ENCODE measurements around the gene SYNE2. TPM values are rescaled to one million over a fixed set of nuclear protein-coding genes. Genes with fewer than 3 reads are reported as not detected.
A peak's percentile ranks its signal among the peaks of the same experiment; 100 is the strongest.

The SYNE2 gene
- total RNA-seq, 1 donor = 13.4 TPM

- no peak overlapping the region for H3K4me3 ChIP-seq (ENCODE audit: low read depth, low read length)
- no peak for TF ChIP-seq CTCF (IDR thresholded peaks at IDR 0.05; ENCODE audit: insufficient read depth, low read depth, low read length)
- no peak for DNase-seq (ENCODE audit: low read depth)
These were observed 361.2 kb downstream of the SYNE2 start for GRCh38 chr14:64213853-64214570.

- no peak overlapping the region for H3K4me3 ChIP-seq (ENCODE audit: low read depth, low read length)
- no peak for TF ChIP-seq CTCF (IDR thresholded peaks at IDR 0.05; ENCODE audit: insufficient read depth, low read depth, low read length)
- DNase-seq (ENCODE audit: low read depth) = no peak
These were observed 362.5 kb downstream of the SYNE2 start for GRCh38 chr14:64215274-64215673.

GRCh38 chr14:64215978-64216377 lies 363.2 kb downstream of the SYNE2 start:
- no peak for DNase-seq (ENCODE audit: low read depth)

GRCh38 chr14:64217308-64217707 lies 364.5 kb downstream of the SYNE2 start:
- H3K4me3 ChIP-seq (ENCODE audit: low read depth, low read length) = no peak overlapping the region
- no peak for DNase-seq (ENCODE audit: low read depth)
- TF ChIP-seq CTCF (IDR thresholded peaks at IDR 0.05; ENCODE audit: insufficient read depth, low read depth, low read length) = no peak

More at GRCh38 chr14:64215978-64216377, 363.2 kb downstream of the SYNE2 start:
- no peak overlapping the region for H3K4me3 ChIP-seq (ENCODE audit: low read depth, low read length)
- no peak for TF ChIP-seq CTCF (IDR thresholded peaks at IDR 0.05; ENCODE audit: insufficient read depth, low read depth, low read length)

- H3K4me3 ChIP-seq (ENCODE audit: low read depth, low read length) = no peak overlapping the region
These were observed 365.0 kb downstream of the SYNE2 start for GRCh38 chr14:64217834-64218233.

GRCh38 chr14:64218344-64219240 lies 365.8 kb downstream of the SYNE2 start:
- no peak for TF ChIP-seq CTCF (IDR thresholded peaks at IDR 0.05; ENCODE audit: insufficient read depth, low read depth, low read length)
- DNase-seq (ENCODE audit: low read depth) = peak; percentile 20
- no peak overlapping the region for H3K4me3 ChIP-seq (ENCODE audit: low read depth, low read length)

More at GRCh38 chr14:64217834-64218233, 365.0 kb downstream of the SYNE2 start:
- DNase-seq (ENCODE audit: low read depth) = no peak
- TF ChIP-seq CTCF (IDR thresholded peaks at IDR 0.05; ENCODE audit: insufficient read depth, low read depth, low read length) = no peak
